ENCODE results near the gene SEMA3C. TPM values are rescaled to one million over a fixed set of nuclear protein-coding genes. Genes with fewer than 3 reads are reported as not detected.

SEMA3C gene
- total RNA-seq, 1 donor from 2014 or later = 37.2 TPM

DNA sequence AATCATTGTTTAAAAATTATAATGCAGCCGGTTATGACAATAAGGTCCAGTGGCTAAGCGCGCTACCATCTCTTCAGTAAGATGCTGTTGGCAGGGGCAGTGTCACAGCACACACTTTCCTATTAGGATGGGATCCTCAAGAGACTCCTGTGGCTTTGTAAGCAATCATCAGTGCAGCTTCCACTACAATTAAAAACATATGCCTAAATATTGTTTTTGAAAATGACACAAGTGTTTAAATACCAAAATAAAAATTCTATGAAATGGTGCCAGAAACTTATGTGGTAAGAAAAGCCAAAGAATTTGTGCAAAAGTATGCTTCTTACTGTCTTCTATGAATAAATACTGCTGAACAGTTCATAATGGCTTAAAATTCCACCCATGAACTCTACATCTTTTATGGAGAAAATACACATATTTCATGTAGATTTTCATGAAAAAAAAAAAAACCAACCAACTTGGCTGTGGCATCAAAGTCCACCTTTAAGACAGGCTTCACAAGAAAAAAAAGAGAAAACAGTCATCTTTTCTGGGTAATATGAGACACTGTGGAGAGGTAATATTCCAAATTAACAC, 132.8 kb downstream of the SEMA3C start:
- Histone ChIP-seq H3K9me3 (no peaks in the 10 kb centered on the region), H3K4me1 (peaks cover 10% of the 10 kb centered on the region), H3K27ac (no peak overlapping the region), H3K4me3 (no peak overlapping the region), H3K27me3 (no peaks in the 10 kb centered on the region), H3K36me3 (no peaks in the 10 kb centered on the region)
- TF ChIP-seq, protein P1, sequence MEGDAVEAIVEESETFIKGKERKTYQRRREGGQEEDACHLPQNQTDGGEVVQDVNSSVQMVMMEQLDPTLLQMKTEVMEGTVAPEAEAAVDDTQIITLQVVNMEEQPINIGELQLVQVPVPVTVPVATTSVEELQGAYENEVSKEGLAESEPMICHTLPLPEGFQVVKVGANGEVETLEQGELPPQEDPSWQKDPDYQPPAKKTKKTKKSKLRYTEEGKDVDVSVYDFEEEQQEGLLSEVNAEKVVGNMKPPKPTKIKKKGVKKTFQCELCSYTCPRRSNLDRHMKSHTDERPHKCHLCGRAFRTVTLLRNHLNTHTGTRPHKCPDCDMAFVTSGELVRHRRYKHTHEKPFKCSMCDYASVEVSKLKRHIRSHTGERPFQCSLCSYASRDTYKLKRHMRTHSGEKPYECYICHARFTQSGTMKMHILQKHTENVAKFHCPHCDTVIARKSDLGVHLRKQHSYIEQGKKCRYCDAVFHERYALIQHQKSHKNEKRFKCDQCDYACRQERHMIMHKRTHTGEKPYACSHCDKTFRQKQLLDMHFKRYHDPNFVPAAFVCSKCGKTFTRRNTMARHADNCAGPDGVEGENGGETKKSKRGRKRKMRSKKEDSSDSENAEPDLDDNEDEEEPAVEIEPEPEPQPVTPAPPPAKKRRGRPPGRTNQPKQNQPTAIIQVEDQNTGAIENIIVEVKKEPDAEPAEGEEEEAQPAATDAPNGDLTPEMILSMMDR (IDR thresholded peaks at IDR 0.05) = no peak
- intact Hi-C loops (cut with DNase I) = no loop called here
- DNase-seq (no peak), ATAC-seq (no peak)

DNA sequence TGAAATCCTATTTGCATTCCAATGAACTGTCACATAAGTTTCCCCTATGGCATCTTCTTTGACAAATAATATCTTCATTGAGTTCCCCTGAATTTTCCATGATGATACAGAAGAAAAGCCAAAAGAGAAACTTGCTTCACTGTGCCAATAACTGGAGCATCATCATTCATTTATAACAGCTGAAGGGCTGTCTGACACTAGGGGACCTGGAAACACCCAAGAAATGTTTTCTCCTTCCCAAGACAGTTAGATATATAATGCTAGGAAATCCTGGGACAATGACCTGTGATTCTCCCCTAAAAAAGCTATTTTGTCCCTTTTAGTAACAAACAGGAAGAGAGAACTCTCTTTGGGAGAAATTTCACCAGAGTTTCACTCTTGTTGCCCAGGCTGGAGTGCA, 133.6 kb downstream of the SEMA3C start:
- ATAC-seq = no peak
- Histone ChIP-seq H3K4me1 (peaks cover 16% of the 10 kb centered on the region), H3K27ac (no peak overlapping the region), H3K27me3 (no peaks in the 10 kb centered on the region), H3K9me3 (no peaks in the 10 kb centered on the region), H3K36me3 (no peaks in the 10 kb centered on the region), H3K4me3 (no peak overlapping the region)
- no peak for DNase-seq
- TF ChIP-seq, protein P1 (IDR thresholded peaks at IDR 0.05) = no peak
- intact Hi-C loops (cut with DNase I) = no loop called here

DNA sequence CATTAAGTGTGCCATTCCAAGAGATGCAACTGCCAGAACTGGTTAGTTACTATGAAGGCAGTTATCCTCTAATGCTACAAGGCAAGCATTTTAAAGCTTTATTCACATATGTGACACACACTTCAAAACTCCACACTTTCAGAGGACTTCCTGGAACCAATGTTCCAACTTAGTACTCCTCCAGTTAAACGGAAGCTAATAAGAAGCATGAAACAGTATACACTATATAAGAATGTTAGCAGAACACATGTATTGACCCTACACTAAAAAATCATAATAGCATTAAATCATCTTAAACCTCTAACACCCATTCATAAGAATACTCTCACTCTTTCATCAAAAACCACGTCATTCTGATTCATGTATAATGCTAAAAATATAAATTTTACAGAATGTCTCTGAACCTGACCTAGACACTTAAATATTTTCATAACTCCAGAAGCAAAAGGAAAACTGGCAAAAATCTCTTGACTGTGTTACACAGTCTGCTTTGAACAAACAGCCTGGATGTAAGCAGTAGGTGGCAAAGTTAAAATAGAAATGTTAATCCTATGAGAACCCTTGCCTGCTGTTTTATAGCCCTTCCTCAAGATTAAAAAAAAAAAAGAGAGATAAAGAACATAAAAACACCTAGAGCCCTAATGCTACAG, 135.0 kb downstream of the SEMA3C start:
- H3K9me3 ChIP-seq = no peaks in the 10 kb centered on the region
- H3K27me3 ChIP-seq = no peaks in the 10 kb centered on the region
- DNase-seq (no peak), ATAC-seq (no peak)
- no peak overlapping the region for H3K4me3 ChIP-seq
- no peaks in the 10 kb centered on the region for H3K36me3 ChIP-seq
- H3K4me1 ChIP-seq = peaks cover 16% of the 10 kb centered on the region
- TF ChIP-seq, protein P1 (IDR thresholded peaks at IDR 0.05) = no peak
- intact Hi-C loops (cut with DNase I) = no loop called here
- no peak overlapping the region for H3K27ac ChIP-seq

DNA sequence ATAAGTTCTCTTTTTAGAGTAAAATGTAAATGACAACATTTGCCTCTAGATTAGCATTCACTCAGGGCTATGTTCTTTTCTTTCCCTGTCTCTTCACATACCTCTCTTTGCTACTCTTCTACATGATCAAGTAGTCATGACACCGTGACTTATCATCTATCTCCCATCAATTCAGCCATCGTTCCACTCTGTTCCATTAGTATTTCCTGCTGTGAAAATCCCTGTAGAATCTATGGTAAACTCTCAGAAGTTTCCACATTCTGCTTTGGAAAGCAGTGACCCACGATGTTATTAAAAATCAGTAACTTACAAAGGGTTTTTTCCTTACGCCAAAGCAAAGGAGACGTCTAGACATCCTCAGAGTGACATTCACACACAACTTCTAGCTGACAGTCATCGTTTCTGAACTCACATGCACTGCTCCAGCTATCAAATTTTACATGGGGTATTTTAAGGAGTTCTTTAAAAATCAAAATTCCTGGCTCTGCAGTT, 135.6 kb downstream of the SEMA3C start:
- Histone ChIP-seq H3K4me1 (peaks cover 16% of the 10 kb centered on the region), H3K36me3 (no peaks in the 10 kb centered on the region), H3K27me3 (no peaks in the 10 kb centered on the region), H3K27ac (no peak overlapping the region), H3K4me3 (no peak overlapping the region), H3K9me3 (no peaks in the 10 kb centered on the region)
- DNase-seq (no peak), ATAC-seq (no peak)
- intact Hi-C loops (cut with DNase I) = no loop called here
- TF ChIP-seq, protein P1 (IDR thresholded peaks at IDR 0.05) = no peak

DNA sequence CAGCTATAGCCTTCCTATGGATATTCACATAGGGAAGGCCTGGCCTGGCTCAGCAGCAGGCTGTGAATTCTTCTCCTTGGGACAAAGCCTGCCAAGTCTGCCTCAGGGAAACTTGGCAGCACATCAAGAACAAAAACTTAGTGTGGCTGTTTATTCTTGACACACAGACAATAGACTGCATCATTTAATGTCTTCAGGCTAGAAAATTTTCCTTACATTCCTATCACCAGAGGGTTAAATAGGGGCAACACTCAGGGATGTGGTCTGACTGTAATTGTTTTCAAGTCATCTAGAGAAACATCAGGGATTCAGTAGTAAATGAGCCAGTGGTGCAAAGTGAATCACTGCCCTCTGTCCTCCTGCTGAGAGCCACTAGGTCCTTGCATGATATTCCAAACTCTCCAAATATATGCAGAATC, 137.3 kb downstream of the SEMA3C start:
- DNase-seq = no peak
- TF ChIP-seq, protein P1 (IDR thresholded peaks at IDR 0.05) = no peak

More for the DNA sequence above, 137.3 kb downstream of the SEMA3C start:
- intact Hi-C loops (cut with DNase I) = no loop called here
- ATAC-seq = peak; percentile 55
- H3K4me3 ChIP-seq = no peak overlapping the region
- no peaks in the 10 kb centered on the region for H3K9me3 ChIP-seq
- no peaks in the 10 kb centered on the region for H3K27me3 ChIP-seq
- no peaks in the 10 kb centered on the region for H3K36me3 ChIP-seq
- peaks cover 16% of the 10 kb centered on the region for H3K4me1 ChIP-seq
- peak overlapping the region; percentile 12 for H3K27ac ChIP-seq

All from upper lobe of right lung (tissue), 1 donor.